Activated naive CD8-positive, alpha-beta T cell treated with anti-CD3 and anti-CD28 coated beads for 36 hours (primary cell): Measurements from ENCODE around the gene MMAB. TPM values are rescaled to one million over a fixed set of nuclear protein-coding genes. Genes with fewer than 3 reads are reported as not detected.

Experiments
- DNase-seq: peaks from one replicate; pipeline ENCODE4 v3.0.0; 2021
- H3K27ac Mint-ChIP-seq: one replicate; pipeline ENCODE4 v1.8.0; 2022; ENCODE audit warnings: mild to moderate bottlenecking, moderate library complexity, mixed read lengths
- H3K27me3 Mint-ChIP-seq: one replicate; pipeline ENCODE4 v1.8.0; 2022; ENCODE audit warnings: mild to moderate bottlenecking, mixed read lengths
- H3K36me3 Mint-ChIP-seq: one replicate; pipeline ENCODE4 v1.8.0; 2021; ENCODE audit warnings: mild to moderate bottlenecking, mixed read lengths
- H3K4me1 Mint-ChIP-seq: one replicate; pipeline ENCODE4 v1.8.0; 2021; ENCODE audit warnings: mixed read lengths
- H3K4me3 Mint-ChIP-seq: one replicate; pipeline ENCODE4 v1.8.0; 2022; ENCODE audit warnings: mild to moderate bottlenecking, moderate library complexity, mixed read lengths
- H3K9me3 Mint-ChIP-seq: one replicate; pipeline ENCODE4 v1.8.0; 2022; ENCODE audit warnings: mixed read lengths
- total RNA-seq, 2 experiments: library from RNA; stranded (reverse); gene quantifications; one replicate each; pipeline ENCODE4 v1.2.3, GENCODE V29; 2021

The MMAB gene
- total RNA-seq, 2 experiments from 2014 or later = 58.3 to 62.8 TPM

DNA sequence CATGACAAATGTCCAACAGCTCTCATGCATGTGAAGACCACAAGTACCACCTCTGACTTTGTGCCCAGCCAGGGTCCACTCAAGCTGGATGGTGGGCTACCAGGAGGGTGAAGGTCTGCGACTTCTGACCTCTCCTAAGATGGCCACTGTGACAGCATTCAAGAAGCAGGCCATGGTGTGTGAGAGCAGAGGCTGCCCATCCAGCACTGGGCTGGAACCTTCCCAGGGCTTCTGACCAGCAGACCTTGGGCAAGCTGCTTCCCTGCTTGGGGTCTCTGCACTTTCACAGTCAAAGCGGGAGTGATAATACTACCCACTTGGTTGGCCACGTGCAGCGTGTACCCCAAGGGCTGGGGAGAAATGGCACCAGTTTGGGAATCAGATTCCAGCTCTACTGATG is 10.4 kb downstream of the MMAB start:
- H3K27ac Mint-ChIP-seq = no peak overlapping the region
- H3K4me3 Mint-ChIP-seq = no peak overlapping the region
- H3K36me3 Mint-ChIP-seq = peaks cover 17% of the 10 kb centered on the region
- peaks cover 7% of the 10 kb centered on the region for H3K9me3 Mint-ChIP-seq
- no peak for DNase-seq
- H3K27me3 Mint-ChIP-seq = no peaks in the 10 kb centered on the region
- H3K4me1 Mint-ChIP-seq = no peaks in the 10 kb centered on the region

GRCh38 chr12:109561711-109562030 is 11.6 kb downstream of the MMAB start:
- H3K4me3 Mint-ChIP-seq = no peak overlapping the region
- H3K27me3 Mint-ChIP-seq = no peaks in the 10 kb centered on the region
- H3K27ac Mint-ChIP-seq = no peak overlapping the region
- no peaks in the 10 kb centered on the region for H3K4me1 Mint-ChIP-seq
- H3K9me3 Mint-ChIP-seq = peaks cover 7% of the 10 kb centered on the region
- DNase-seq = no peak
- peaks cover 17% of the 10 kb centered on the region for H3K36me3 Mint-ChIP-seq

DNA sequence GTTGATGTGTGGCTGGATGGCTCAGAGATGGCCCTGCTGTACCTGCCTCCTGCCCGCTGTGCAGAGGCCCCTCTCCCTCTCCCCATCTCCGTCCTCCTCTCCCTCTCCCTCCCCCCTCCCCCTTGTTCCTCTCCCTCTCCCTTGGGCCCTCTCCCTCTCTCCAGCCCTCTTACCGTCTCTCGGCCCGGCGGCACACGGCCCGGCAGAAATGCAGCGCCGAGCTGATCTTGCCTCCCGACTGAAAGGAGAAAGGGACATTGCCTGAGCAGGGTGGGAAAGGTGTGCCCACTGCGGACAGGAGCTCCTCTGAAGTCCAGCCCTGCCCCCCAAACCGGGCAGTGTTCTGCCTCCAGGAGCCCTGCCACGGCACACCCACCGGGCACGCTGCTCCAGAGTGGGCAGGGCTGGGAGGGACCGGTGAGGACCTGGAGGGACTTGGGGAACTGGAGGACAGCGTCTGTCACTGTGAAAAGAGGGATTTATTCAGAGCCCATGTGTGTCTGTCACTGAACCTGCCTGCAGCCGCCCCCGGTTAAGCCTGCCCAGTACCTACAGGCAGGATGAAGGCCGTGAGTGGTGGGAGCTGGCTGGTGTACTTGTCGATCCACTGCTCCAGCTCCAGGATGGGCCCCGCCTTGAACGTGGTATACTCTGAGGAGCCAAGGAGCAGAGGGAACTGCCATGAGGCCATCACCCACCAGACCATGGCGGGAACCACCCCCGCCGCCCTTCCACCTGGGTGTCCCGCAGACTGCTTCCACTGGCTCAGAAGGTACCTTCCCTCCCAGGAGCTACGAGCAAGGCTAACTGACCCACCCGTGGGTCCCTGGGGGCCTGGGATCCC is 12.2 kb downstream of the MMAB start:
- peaks cover 7% of the 10 kb centered on the region for H3K9me3 Mint-ChIP-seq
- no peak for DNase-seq
- H3K36me3 Mint-ChIP-seq = peaks cover 17% of the 10 kb centered on the region
- no peak overlapping the region for H3K27ac Mint-ChIP-seq
- H3K27me3 Mint-ChIP-seq = no peaks in the 10 kb centered on the region
- H3K4me1 Mint-ChIP-seq = no peaks in the 10 kb centered on the region
- H3K4me3 Mint-ChIP-seq = no peak overlapping the region

DNA sequence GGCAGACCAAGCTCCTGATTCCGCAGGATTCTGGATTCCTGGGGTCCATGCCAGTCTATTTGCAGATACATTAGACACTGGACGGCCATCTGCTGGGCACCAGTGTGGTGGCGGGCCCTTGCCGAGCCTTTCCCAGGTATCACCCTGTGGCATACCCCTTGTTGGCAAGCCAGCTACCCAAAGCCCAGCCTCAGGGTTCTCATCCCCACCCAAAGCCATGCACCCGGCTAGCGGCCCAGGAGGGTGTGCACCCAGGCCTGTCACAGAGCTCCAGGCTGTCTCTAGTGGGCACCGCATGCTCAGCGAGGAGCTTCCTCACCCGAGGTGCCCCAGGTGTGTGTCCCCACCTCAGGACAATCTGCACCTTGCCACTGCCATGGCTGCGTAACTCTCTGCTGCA is 13.7 kb downstream of the MMAB start:
- H3K9me3 Mint-ChIP-seq = peaks cover 7% of the 10 kb centered on the region
- no peaks in the 10 kb centered on the region for H3K4me1 Mint-ChIP-seq
- H3K36me3 Mint-ChIP-seq = peaks cover 17% of the 10 kb centered on the region
- H3K27ac Mint-ChIP-seq = no peak overlapping the region
- H3K4me3 Mint-ChIP-seq = no peak overlapping the region
- no peak for DNase-seq
- H3K27me3 Mint-ChIP-seq = no peaks in the 10 kb centered on the region

DNA sequence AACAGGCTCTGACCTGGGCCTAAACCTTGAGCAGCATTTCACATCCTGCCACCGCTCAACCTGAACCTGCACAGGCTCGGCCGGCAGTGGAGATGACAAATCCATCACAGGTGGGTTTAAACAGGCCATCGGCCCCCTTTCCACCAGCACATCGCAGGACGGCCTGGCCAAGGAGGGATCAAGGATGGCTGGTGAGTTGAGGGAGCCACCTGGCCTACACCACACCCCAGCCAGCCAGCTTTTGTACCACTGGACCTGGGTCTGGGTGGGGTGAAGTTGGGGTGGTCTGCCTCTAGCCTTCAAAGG is 14.2 kb downstream of the MMAB start:
- Mint-ChIP-seq H3K36me3 (peaks cover 17% of the 10 kb centered on the region), H3K27ac (no peak overlapping the region)

GRCh38 chr12:109558374-109559199 is 14.7 kb downstream of the MMAB start:
- H3K27me3 Mint-ChIP-seq = no peaks in the 10 kb centered on the region
- H3K4me3 Mint-ChIP-seq = no peak overlapping the region
- H3K36me3 Mint-ChIP-seq = peaks cover 17% of the 10 kb centered on the region
- H3K27ac Mint-ChIP-seq = no peak overlapping the region
- peaks cover 7% of the 10 kb centered on the region for H3K9me3 Mint-ChIP-seq
- no peak for DNase-seq
- no peaks in the 10 kb centered on the region for H3K4me1 Mint-ChIP-seq

More for the DNA sequence above, 14.2 kb downstream of the MMAB start:
- Mint-ChIP-seq H3K9me3 (peaks cover 7% of the 10 kb centered on the region), H3K27me3 (no peaks in the 10 kb centered on the region), H3K4me1 (no peaks in the 10 kb centered on the region), H3K4me3 (no peak overlapping the region)
- DNase-seq = no peak

DNA sequence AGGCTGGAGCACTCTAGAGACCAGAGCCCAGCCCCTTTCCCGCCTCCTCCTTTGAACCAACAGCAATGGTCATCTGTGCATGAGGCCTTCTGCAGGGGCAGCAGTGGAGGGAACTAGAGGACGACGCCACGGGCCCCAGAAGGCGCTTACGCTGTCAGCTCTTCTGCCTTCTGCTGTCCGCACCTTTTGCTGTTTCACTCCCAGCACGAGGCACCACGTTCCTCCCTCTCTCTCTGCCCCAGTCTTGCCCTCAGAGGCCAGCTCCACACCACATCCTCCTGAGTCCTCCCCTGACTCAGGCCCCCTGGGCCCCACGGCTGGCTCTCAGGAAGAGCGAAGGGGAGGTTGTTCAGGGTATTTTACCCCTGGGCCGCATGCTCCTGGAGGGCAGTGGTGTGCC is 15.5 kb downstream of the MMAB start:
- H3K4me1 Mint-ChIP-seq = no peaks in the 10 kb centered on the region

GRCh38 chr12:109557200-109557599 is 16.1 kb downstream of the MMAB start:
- no peak for DNase-seq
- peaks cover 4% of the 10 kb centered on the region for H3K9me3 Mint-ChIP-seq
- H3K27ac Mint-ChIP-seq = no peak overlapping the region
- no peaks in the 10 kb centered on the region for H3K27me3 Mint-ChIP-seq
- H3K36me3 Mint-ChIP-seq = peaks cover 7% of the 10 kb centered on the region
- no peaks in the 10 kb centered on the region for H3K4me1 Mint-ChIP-seq
- no peak overlapping the region for H3K4me3 Mint-ChIP-seq

More for the DNA sequence above, 15.5 kb downstream of the MMAB start:
- Mint-ChIP-seq H3K36me3 (peaks cover 13% of the 10 kb centered on the region), H3K27me3 (no peaks in the 10 kb centered on the region), H3K27ac (no peak overlapping the region), H3K4me3 (no peak overlapping the region), H3K9me3 (peaks cover 7% of the 10 kb centered on the region)
- no peak for DNase-seq

DNA sequence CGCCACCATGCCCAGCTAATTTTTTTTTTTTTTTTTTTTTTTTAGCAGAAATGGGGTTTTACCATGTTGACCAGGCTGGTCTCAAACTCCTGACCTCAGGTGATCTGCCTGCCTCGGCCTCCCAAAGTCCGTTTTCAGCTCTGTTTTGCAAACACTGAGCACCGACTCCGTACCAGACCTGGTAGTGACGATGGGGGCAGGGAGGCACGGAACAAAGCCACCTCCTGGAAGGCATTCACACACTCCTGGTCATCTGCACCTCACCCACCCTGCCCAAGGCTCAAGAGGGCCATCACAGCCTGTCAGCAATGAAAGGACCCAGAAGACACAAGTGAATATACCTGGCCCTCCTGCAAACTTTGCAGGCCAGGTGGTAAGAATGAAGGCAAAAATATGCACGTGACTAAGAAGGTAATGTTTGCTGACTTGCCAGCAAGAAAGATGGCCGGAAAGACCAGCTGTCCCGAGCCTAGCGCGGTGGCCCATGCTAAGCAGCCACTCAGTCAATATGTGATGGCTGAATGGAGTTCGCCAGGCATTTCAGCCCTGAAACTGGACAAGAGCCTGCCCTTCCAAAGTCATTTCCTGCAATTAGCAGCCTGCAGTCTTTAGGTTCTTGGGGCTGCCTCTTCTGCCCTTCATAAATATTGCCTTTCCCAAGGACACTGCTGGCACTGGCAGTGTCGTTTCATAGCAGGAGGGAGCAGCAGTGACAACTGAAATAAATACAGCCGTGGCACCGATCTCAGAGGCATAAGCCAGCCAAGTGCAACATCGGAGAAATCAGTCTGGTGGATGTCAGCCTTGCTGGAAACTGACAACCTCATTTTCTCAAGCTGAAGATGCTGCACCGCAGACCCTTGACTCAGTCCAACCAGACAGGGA is 17.6 kb downstream of the MMAB start:
- H3K4me3 Mint-ChIP-seq = no peak overlapping the region
- H3K4me1 Mint-ChIP-seq = no peaks in the 10 kb centered on the region
- H3K27ac Mint-ChIP-seq = no peak overlapping the region

DNA sequence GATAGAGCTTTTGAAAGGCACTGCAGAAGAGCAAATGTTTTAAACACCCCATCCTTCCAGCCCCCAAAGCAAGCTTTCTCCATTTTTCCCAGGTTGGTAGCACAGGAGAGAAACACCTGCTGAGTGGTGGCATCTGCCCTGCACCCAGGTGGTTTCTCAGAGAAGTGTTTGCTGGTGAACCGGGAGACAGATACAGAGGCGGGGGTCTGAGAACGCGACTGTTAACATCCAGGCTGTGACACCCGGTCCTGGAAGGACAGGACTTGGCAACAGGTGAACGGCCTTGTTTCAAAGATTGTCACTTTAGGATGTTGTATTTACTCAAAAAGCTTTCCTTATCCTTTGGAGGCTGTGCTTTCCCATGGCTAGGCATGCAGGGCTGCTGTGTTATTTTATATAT is 18.5 kb downstream of the MMAB start:
- no peaks in the 10 kb centered on the region for H3K4me1 Mint-ChIP-seq
- no peaks in the 10 kb centered on the region for H3K36me3 Mint-ChIP-seq
- no peak for DNase-seq
- no peaks in the 10 kb centered on the region for H3K27me3 Mint-ChIP-seq
- H3K9me3 Mint-ChIP-seq = no peaks in the 10 kb centered on the region
- H3K4me3 Mint-ChIP-seq = no peak overlapping the region
- H3K27ac Mint-ChIP-seq = no peak overlapping the region

More for the DNA sequence above, 17.6 kb downstream of the MMAB start:
- H3K9me3 Mint-ChIP-seq = no peaks in the 10 kb centered on the region
- no peaks in the 10 kb centered on the region for H3K27me3 Mint-ChIP-seq
- no peak for DNase-seq
- H3K36me3 Mint-ChIP-seq = no peaks in the 10 kb centered on the region

DNA sequence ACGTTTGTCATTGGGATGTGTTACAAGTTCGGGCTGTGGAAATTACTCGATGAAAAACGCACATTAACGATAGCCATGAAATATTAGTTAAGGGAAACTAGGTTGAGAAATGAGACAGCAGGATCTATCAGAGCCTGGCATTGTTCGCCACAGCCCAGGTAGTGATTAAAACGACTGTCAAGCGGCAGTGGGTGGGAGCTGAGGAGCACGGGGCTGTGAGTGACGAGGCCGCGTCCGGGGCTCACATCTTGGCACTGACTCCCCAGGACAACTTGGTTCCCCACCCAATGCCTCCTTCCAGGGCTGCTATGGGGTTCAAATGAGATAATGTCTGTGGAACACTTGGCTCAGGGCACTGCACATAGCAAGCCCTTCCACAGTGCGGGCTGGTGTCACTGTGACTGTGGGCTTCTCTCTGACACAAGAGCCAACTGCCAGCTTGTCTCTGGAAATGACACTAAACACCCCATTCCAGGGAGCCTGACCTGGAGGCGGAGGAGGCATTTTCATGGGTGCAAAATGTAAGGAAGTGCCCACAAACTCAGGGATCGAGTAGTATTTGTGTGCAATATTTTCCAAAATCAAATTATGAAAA is 19.3 kb downstream of the MMAB start:
- no peak for DNase-seq
- no peaks in the 10 kb centered on the region for H3K27me3 Mint-ChIP-seq
- H3K4me3 Mint-ChIP-seq = no peak overlapping the region
- H3K27ac Mint-ChIP-seq = no peak overlapping the region
- H3K36me3 Mint-ChIP-seq = no peaks in the 10 kb centered on the region
- no peaks in the 10 kb centered on the region for H3K9me3 Mint-ChIP-seq
- no peaks in the 10 kb centered on the region for H3K4me1 Mint-ChIP-seq

DNA sequence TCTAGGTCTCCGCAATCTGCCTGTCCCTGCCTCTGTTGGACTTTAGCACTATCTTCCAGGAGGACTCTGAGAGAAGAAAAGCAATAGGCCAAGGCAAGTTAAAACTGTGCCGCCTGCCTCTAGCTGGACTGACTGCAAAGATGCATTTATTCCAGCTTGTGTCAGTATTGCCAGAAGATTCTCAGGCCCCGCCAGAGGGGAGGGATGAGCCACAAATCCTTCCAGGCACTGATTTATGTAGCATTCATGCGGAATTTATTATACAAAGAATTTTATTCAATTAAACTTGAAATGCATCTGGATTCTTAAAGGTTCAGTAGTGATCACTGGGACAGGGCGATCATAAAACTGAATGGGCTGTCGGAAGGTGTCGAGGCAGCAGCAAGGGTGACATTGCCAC is 19.8 kb downstream of the MMAB start:
- no peaks in the 10 kb centered on the region for H3K36me3 Mint-ChIP-seq
- no peaks in the 10 kb centered on the region for H3K9me3 Mint-ChIP-seq
- H3K27ac Mint-ChIP-seq = no peak overlapping the region
- H3K4me3 Mint-ChIP-seq = no peak overlapping the region
- H3K27me3 Mint-ChIP-seq = peaks cover 2% of the 10 kb centered on the region
- no peaks in the 10 kb centered on the region for H3K4me1 Mint-ChIP-seq
- DNase-seq = no peak

GRCh38 chr12:109552971-109553370 is 20.3 kb downstream of the MMAB start:
- H3K9me3 Mint-ChIP-seq = no peaks in the 10 kb centered on the region
- H3K4me3 Mint-ChIP-seq = no peak overlapping the region
- peaks cover 8% of the 10 kb centered on the region for H3K27me3 Mint-ChIP-seq
- no peak overlapping the region for H3K27ac Mint-ChIP-seq
- H3K36me3 Mint-ChIP-seq = no peaks in the 10 kb centered on the region
- H3K4me1 Mint-ChIP-seq = no peaks in the 10 kb centered on the region
- DNase-seq = no peak

DNA sequence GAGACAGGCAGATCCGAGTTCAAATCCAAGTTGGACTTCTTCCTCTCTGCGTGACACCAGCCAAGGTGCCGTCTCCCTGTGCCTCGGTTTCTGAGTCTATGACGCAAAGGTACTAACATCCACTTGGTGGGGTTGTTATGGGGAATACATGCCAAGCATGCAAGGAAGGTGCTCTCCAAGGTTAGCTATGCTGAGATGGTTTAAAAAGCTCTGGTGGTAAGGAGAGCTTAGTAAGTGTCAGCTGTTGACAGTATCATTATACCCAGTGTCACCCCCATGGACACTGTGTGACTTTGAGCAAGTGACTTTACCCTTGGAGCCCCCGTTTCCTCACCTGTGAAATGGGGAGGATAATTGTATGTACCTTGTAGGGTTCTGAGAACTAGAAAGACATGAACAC is 22.2 kb downstream of the MMAB start:
- Mint-ChIP-seq H3K4me1 (no peaks in the 10 kb centered on the region), H3K36me3 (no peaks in the 10 kb centered on the region), H3K4me3 (no peak overlapping the region), H3K9me3 (no peaks in the 10 kb centered on the region), H3K27ac (no peak overlapping the region), H3K27me3 (peaks cover 21% of the 10 kb centered on the region)
- DNase-seq = no peak

DNA sequence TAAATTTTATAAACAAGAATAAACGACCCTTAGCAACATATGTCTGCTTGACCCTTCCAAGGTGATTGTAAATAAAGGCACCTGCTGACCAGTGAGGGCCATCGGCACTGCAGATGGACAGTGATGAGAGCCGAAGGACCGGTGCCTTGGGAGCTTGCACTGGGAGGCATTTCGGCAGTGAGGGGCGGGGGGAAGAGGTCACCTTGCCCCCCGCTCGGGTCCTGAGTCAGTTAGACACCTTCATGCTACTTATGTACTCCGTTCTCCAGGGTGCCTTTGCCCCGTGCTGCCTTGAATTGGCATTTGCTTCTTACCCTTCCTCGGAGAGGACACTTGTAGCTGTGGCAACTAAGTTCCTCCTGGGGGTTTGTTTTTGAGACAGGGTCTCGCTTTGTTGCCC is 23.0 kb downstream of the MMAB start:
- H3K36me3 Mint-ChIP-seq = no peaks in the 10 kb centered on the region
- peaks cover 21% of the 10 kb centered on the region for H3K27me3 Mint-ChIP-seq

More for the DNA sequence above, 23.0 kb downstream of the MMAB start:
- Mint-ChIP-seq H3K4me3 (no peak overlapping the region), H3K9me3 (no peaks in the 10 kb centered on the region), H3K27ac (no peak overlapping the region), H3K4me1 (peaks cover under 1% of the 10 kb centered on the region)
- no peak for DNase-seq
